ENCODE measurements around the gene MYRF. TPM values are rescaled to one million over a fixed set of nuclear protein-coding genes. Genes with fewer than 3 reads are reported as not detected.

Gene MYRF
- total and polyA plus RNA-seq, 2 of the 13 experiments (the other 11 are each of a cell fraction or from before 2014, with no cell fraction given) = 10.2 to 25.9 TPM

DNA sequence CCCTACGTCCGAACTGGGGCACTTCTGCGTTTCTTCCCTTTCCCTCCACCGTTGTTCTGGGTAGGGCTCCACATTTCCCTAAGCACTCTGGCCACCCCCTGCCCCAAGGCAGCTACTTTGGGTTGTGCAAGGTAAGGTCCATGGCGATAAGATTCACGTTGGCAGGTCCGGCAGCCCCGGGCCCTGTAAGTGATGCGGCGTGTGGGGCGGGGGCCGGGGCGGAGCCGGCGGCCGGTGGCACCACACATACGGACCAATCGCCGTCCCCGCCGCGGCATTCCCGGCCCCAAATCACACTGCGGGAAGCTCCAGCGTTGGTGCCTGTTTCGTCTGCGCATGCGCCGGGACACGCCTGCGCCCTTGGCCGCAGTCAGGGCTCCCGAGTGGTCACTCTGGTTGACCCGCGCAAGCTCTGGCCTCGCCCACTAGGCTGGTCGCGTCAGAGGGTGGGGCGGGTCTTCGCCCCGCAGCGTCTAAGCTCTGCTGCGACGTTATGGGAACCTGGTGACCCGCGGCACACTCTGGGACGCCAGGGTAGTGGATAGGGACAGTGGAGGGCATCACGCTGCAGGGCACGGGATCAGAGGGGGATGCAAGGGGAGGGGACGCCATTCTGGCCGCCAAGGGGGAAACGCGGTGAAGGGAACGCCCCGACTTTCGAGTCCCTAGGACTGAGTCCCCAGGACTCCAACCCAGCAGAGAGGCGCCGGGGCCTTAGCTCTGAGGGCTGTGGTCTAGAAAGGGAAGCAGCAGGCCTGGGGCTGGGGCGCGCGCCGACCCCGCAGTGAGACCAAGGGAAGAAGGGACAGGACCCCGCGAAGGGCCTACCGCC lies 62.7 kb downstream of the MYRF start (continued):
- TF ChIP-seq, protein P1, sequence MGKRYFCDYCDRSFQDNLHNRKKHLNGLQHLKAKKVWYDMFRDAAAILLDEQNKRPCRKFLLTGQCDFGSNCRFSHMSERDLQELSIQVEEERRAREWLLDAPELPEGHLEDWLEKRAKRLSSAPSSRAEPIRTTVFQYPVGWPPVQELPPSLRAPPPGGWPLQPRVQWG (CRISPR knock-in tag; IDR thresholded peaks at IDR 0.05; ENCODE audit: borderline replicate concordance, low read depth) = no peak
- TF ChIP-seq ZSCAN20 (CRISPR knock-in tag; IDR thresholded peaks at IDR 0.05; ENCODE audit: borderline replicate concordance) (no peak; the same call in 1 of the 2 replicates), SCMH1 (CRISPR knock-in tag; IDR thresholded peaks at IDR 0.05; ENCODE audit: borderline replicate concordance) (no peak), GLI4 (CRISPR knock-in tag; IDR thresholded peaks at IDR 0.05; ENCODE audit: borderline replicate concordance) (no peak), ZNF333 (CRISPR knock-in tag; IDR thresholded peaks at IDR 0.05; ENCODE audit: borderline replicate concordance) (no peak; the same call in 1 of the 2 replicates), ZNF777 (CRISPR knock-in tag; IDR thresholded peaks at IDR 0.05) (peak; percentile 57; the same call in 1 of the 2 replicates), SMAD1 (CRISPR knock-in tag; IDR thresholded peaks at IDR 0.05; ENCODE audit: borderline replicate concordance, low read depth) (0 out of 2 replicates have a peak, but pooled peaks have one; percentile 27), ZNF446 (CRISPR knock-in tag; IDR thresholded peaks at IDR 0.05) (peak; percentile 92), SP2 (CRISPR knock-in tag; IDR thresholded peaks at IDR 0.05) (peak; percentile 55; the same call in 1 of the 2 replicates), CCDC6 (CRISPR knock-in tag; IDR thresholded peaks at IDR 0.05) (peak; percentile 85; the same call in 1 of the 2 replicates), FOXC1 (CRISPR knock-in tag; IDR thresholded peaks at IDR 0.05; ENCODE audit: borderline replicate concordance) (no peak; the same call in 1 of the 2 replicates), RBAK (CRISPR knock-in tag; IDR thresholded peaks at IDR 0.05) (no peak), POLR2A (IDR thresholded peaks at IDR 0.05; ENCODE audit: insufficient read depth in 1 of 2, low read depth in 2 of 2, low read length in 2 of 2) (peak in 1 of 2 experiments; percentile 86; a peak in 2 of 4 replicates), TP53 (CRISPR knock-in tag; conservative IDR thresholded peaks at IDR 0.05) (0 out of 2 replicates have a peak, but pooled peaks have one; percentile 25), ZNF329 (CRISPR knock-in tag; IDR thresholded peaks at IDR 0.05; ENCODE audit: low read depth) (no peak), FOSL2 (CRISPR knock-in tag; IDR thresholded peaks at IDR 0.05) (no peak), MATR3 (CRISPR knock-in tag; IDR thresholded peaks at IDR 0.05) (no peak), ZMYM3 (CRISPR knock-in tag; IDR thresholded peaks at IDR 0.05) (0 out of 2 replicates have a peak, but pooled peaks have one; percentile 8)
- TF ChIP-seq, protein P2, sequence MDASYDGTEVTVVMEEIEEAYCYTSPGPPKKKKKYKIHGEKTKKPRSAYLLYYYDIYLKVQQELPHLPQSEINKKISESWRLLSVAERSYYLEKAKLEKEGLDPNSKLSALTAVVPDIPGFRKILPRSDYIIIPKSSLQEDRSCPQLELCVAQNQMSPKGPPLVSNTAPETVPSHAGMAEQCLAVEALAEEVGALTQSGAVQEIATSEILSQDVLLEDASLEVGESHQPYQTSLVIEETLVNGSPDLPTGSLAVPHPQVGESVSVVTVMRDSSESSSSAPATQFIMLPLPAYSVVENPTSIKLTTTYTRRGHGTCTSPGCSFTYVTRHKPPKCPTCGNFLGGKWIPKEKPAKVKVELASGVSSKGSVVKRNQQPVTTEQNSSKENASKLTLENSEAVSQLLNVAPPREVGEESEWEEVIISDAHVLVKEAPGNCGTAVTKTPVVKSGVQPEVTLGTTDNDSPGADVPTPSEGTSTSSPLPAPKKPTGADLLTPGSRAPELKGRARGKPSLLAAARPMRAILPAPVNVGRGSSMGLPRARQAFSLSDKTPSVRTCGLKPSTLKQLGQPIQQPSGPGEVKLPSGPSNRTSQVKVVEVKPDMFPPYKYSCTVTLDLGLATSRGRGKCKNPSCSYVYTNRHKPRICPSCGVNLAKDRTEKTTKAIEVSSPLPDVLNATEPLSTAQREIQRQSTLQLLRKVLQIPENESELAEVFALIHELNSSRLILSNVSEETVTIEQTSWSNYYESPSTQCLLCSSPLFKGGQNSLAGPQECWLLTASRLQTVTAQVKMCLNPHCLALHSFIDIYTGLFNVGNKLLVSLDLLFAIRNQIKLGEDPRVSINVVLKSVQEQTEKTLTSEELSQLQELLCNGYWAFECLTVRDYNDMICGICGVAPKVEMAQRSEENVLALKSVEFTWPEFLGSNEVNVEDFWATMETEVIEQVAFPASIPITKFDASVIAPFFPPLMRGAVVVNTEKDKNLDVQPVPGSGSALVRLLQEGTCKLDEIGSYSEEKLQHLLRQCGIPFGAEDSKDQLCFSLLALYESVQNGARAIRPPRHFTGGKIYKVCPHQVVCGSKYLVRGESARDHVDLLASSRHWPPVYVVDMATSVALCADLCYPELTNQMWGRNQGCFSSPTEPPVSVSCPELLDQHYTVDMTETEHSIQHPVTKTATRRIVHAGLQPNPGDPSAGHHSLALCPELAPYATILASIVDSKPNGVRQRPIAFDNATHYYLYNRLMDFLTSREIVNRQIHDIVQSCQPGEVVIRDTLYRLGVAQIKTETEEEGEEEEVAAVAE (CRISPR knock-in tag; IDR thresholded peaks at IDR 0.05; ENCODE audit: borderline replicate concordance) = no peak
- TF ChIP-seq, protein P3, sequence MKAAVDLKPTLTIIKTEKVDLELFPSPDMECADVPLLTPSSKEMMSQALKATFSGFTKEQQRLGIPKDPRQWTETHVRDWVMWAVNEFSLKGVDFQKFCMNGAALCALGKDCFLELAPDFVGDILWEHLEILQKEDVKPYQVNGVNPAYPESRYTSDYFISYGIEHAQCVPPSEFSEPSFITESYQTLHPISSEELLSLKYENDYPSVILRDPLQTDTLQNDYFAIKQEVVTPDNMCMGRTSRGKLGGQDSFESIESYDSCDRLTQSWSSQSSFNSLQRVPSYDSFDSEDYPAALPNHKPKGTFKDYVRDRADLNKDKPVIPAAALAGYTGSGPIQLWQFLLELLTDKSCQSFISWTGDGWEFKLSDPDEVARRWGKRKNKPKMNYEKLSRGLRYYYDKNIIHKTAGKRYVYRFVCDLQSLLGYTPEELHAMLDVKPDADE (CRISPR knock-in tag; IDR thresholded peaks at IDR 0.05) = no peak
- TF ChIP-seq, protein P4, sequence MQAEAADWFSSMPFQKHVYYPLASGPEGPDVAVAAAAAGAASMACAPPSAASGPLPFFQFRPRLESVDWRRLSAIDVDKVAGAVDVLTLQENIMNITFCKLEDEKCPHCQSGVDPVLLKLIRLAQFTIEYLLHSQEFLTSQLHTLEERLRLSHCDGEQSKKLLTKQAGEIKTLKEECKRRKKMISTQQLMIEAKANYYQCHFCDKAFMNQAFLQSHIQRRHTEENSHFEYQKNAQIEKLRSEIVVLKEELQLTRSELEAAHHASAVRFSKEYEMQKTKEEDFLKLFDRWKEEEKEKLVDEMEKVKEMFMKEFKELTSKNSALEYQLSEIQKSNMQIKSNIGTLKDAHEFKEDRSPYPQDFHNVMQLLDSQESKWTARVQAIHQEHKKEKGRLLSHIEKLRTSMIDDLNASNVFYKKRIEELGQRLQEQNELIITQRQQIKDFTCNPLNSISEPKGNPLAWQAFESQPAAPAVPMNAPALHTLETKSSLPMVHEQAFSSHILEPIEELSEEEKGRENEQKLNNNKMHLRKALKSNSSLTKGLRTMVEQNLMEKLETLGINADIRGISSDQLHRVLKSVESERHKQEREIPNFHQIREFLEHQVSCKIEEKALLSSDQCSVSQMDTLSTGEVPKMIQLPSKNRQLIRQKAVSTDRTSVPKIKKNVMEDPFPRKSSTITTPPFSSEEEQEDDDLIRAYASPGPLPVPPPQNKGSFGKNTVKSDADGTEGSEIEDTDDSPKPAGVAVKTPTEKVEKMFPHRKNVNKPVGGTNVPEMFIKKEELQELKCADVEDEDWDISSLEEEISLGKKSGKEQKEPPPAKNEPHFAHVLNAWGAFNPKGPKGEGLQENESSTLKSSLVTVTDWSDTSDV (CRISPR knock-in tag; IDR thresholded peaks at IDR 0.05) = peak; percentile 98

Measured in HepG2 (cell line).